A549 (cell line): ENCODE results near the gene SLBP. TPM values are rescaled to one million over a fixed set of nuclear protein-coding genes. Genes with fewer than 3 reads are reported as not detected.
"Not testable (repeated sequence)": the region's sequence is repeated elsewhere in the genome, so short reads cannot be mapped to it uniquely, and the experiment has no call there.

Experiments
- ATAC-seq, 2 experiments: fragments of 200-7000 bp in 1 of 2; fragments of >200 bp in 1 of 2; cut with Nextera tagmentation in 1 of 2; cut with Tn5 transposase in 1 of 2; 3 replicates each; pipeline versions ENCODE4 v1.8.0 to v1.9.1; 2018 to 2020; ENCODE audit warnings: mild to moderate bottlenecking in 1 of 2, moderate library complexity in 1 of 2
- CTCF ChIA-PET: fragments of 300-600 bp; sonication (Branson Sonifier 250); formaldehyde crosslinking; extraction: SDS; loops from one replicate; lab custom pipeline; 2021; ENCODE audit warnings: antibody characterized with exemption, inconsistent platforms; lab: Yijun Ruan, JAX
- POLR2A ChIA-PET: fragments of 350-600 bp; formaldehyde crosslinking; extraction: SDS; loops from one replicate; lab custom pipeline; 2021; ENCODE audit warnings: antibody characterized with exemption, inconsistent platforms; lab: Yijun Ruan, JAX
- DNase-seq, 2 experiments: peaks; one replicate each; pipeline versions ENCODE4 v3.0.0 to v3.0.0-alpha.2; 2011 to 2016; ENCODE audit warnings: low read depth in 1 of 2, low spot score in 1 of 2
- FAIRE-seq: peaks from 2 replicates; lab custom pipeline; 2011; peaks lifted over from hg19 to GRCh38; lab: Jason Lieb, UNC
- H3K27ac ChIP-seq, 2 experiments: fragments of >200 bp; sonication (Bioruptor Twin); formaldehyde crosslinking; 3 replicates each; pipeline ENCODE4 v1.5.1; 2016 to 2017
- H3K4me1 ChIP-seq: fragments of >200 bp; sonication (Bioruptor Twin); formaldehyde crosslinking; 3 replicates; pipeline ENCODE4 v1.6.1; 2016
- H3K4me2 ChIP-seq: fragments of >200 bp; sonication (Bioruptor Twin); formaldehyde crosslinking; 3 replicates; pipeline ENCODE4 v1.6.1; 2016
- H3K4me3 ChIP-seq: fragments of >200 bp; sonication (Bioruptor Twin); formaldehyde crosslinking; 3 replicates; pipeline ENCODE4 v1.5.1; 2016
- H3K9me3 ChIP-seq: fragments of >200 bp; sonication (Bioruptor Twin); formaldehyde crosslinking; 3 replicates; pipeline ENCODE4 v1.6.1; 2016
- ATOH8 ChIP-seq: fragments of 250-450 bp; sonication (Bioruptor Pico); IDR thresholded peaks from 2 replicates; pipeline ENCODE4 v1.5.0; 2020; ENCODE audit warnings: low read depth, mild to moderate bottlenecking, moderate library complexity
- CEBPB ChIP-seq, 2 experiments: fragments of >200 bp in 1 of 2; sonication (Bioruptor Twin) in 1 of 2; formaldehyde crosslinking in 1 of 2; IDR thresholded peaks; 2 replicates each; pipeline ENCODE4 v1.6.1; 2012 to 2016
- CTCF ChIP-seq: fragments of >200 bp; sonication (Bioruptor Twin); formaldehyde crosslinking; IDR thresholded peaks from 3 replicates; pipeline ENCODE4 v1.5.1; 2016
- ELK1 ChIP-seq: fragments of 150-350 bp; IDR thresholded peaks from 2 replicates; pipeline ENCODE4 v1.6.1; 2014; ENCODE audit warnings: low read depth, mild to moderate bottlenecking, low read length
- EP300 ChIP-seq, 2 experiments: fragments of >200 bp; sonication (Bioruptor Twin); formaldehyde crosslinking; IDR thresholded peaks; 2 replicates in 1 of 2; 3 replicates in 1 of 2; pipeline ENCODE4 v1.6.1; 2016 to 2017
- ESRRA ChIP-seq: fragments of 150-350 bp; IDR thresholded peaks from 2 replicates; pipeline ENCODE4 v1.6.1; 2014; ENCODE audit warnings: mild to moderate bottlenecking, low read length, borderline replicate concordance
- FOSB ChIP-seq: fragments of 250-450 bp; sonication (Bioruptor Pico); IDR thresholded peaks from 2 replicates; pipeline ENCODE4 v1.5.0; 2020; ENCODE audit warnings: mild to moderate bottlenecking, moderate library complexity
- FOSL2 ChIP-seq, 2 experiments: fragments of 450-650 bp in 1 of 2; fragments of >200 bp in 1 of 2; sonication (Bioruptor Twin) in 1 of 2; formaldehyde crosslinking; IDR thresholded peaks; 2 replicates each; pipeline versions ENCODE4 v1.5.0 to v1.6.1; 2016 to 2020; ENCODE audit warnings: mild to moderate bottlenecking in 1 of 2, moderate library complexity in 1 of 2
- HOXA7 ChIP-seq: fragments of 250-450 bp; sonication (Bioruptor Pico); IDR thresholded peaks from 2 replicates; pipeline ENCODE4 v1.5.0; 2020; ENCODE audit warnings: mild to moderate bottlenecking, moderate library complexity
- HOXB13 ChIP-seq: fragments of 250-450 bp; sonication (Bioruptor Pico); IDR thresholded peaks from 2 replicates; pipeline ENCODE4 v1.5.0; 2020; ENCODE audit warnings: low read depth, mild to moderate bottlenecking, moderate library complexity
- HOXB5 ChIP-seq: fragments of 250-450 bp; sonication (Bioruptor Pico); IDR thresholded peaks from 2 replicates; pipeline ENCODE4 v1.5.0; 2020; ENCODE audit warnings: mild to moderate bottlenecking, moderate library complexity
- MAZ ChIP-seq: fragments of 150-350 bp; IDR thresholded peaks from 2 replicates; pipeline ENCODE4 v1.6.1; 2014; ENCODE audit warnings: antibody characterized with exemption, low read depth, low read length, borderline replicate concordance
- MYC ChIP-seq: IDR thresholded peaks from 2 replicates; pipeline ENCODE4 v1.6.1; 2012; ENCODE audit warnings: mild to moderate bottlenecking, inconsistent platforms, low read length, improper control_type of control experiment, borderline replicate concordance
- NPAS2 ChIP-seq: fragments of 250-450 bp; sonication (Bioruptor Pico); IDR thresholded peaks from 2 replicates; pipeline ENCODE4 v1.8.0; 2022; ENCODE audit warnings: mild to moderate bottlenecking, moderate library complexity, borderline replicate concordance
- NR3C1 ChIP-seq: fragments of >200 bp; sonication (Bioruptor Twin); formaldehyde crosslinking; IDR thresholded peaks from 3 replicates; pipeline ENCODE4 v1.6.1; 2017
- PHF8 ChIP-seq: fragments of 200-600 bp; sonication (generic); IDR thresholded peaks from 2 replicates; pipeline ENCODE4 v1.6.1; 2016; ENCODE audit warnings: low read depth, mild to moderate bottlenecking, antibody characterized with exemption, moderate library complexity, borderline replicate concordance
- POLR2AphosphoS2 ChIP-seq: conservative IDR thresholded peaks from 2 replicates; pipeline ENCODE4 v1.6.1; 2012; ENCODE audit warnings: low read length, improper control_type of control experiment, inconsistent platforms
- REST ChIP-seq: fragments of 200-600 bp; sonication (generic); IDR thresholded peaks from 2 replicates; pipeline ENCODE4 v1.6.1; 2016; ENCODE audit warnings: antibody characterized with exemption, mild to moderate bottlenecking, moderate library complexity
- RFX5 ChIP-seq: fragments of 450-650 bp; IDR thresholded peaks from 2 replicates; pipeline ENCODE4 v1.7.1; 2014; ENCODE audit warnings: antibody characterized with exemption, mild to moderate bottlenecking, moderate library complexity
- RNF2 ChIP-seq: fragments of 200-600 bp; sonication (generic); IDR thresholded peaks from 2 replicates; pipeline ENCODE4 v1.6.1; 2016; ENCODE audit warnings: low read depth, mild to moderate bottlenecking, antibody characterized with exemption, moderate library complexity, borderline replicate concordance
- SREBF2 ChIP-seq: fragments of 450-650 bp; IDR thresholded peaks from 2 replicates; pipeline ENCODE4 v1.6.1; 2014; ENCODE audit warnings: mild to moderate bottlenecking, moderate library complexity
- TFCP2L1 ChIP-seq: fragments of 250-450 bp; sonication (Bioruptor Pico); IDR thresholded peaks from 2 replicates; pipeline ENCODE4 v1.5.0; 2021; ENCODE audit warnings: mild to moderate bottlenecking
- TP53 ChIP-seq: fragments of 250-450 bp; sonication (Bioruptor Pico); IDR thresholded peaks from 2 replicates; pipeline ENCODE4 v1.5.0; 2021; ENCODE audit warnings: mild to moderate bottlenecking, moderate library complexity
- ZC3H11A ChIP-seq: fragments of 450-650 bp; IDR thresholded peaks from 2 replicates; pipeline ENCODE4 v1.6.1; 2014; ENCODE audit warnings: antibody characterized with exemption, mild to moderate bottlenecking
- WGBS: methylation state at CpG from one replicate; pipeline ENCODE4 v1.1.6; 2017; ENCODE audit errors: missing lambda C conversion rate; 5-methylcytosine and 5-hydroxymethylcytosine counted together
- polyA plus RNA-seq, 4 experiments: library from polyadenylated mRNA; depleted of rRNA in 3 of 4; stranded (reverse); fragments of >200 nt; fragmentation: RNase III in 1 of 4; extraction: RNeasy Plus Mini Kit Qiagen cat#74134 plus additional on column Dnase treatment in 1 of 4; gene quantifications; 2 replicates in 3 of 4; 3 replicates in 1 of 4; pipeline ENCODE4 v1.2.3, GENCODE V29; 2011 to 2017

Gene SLBP
- polyA plus RNA-seq, 2 of the 4 experiments (the other 2 are of a cell fraction): 80.5 to 89.9 TPM

- TF ChIP-seq CTCF (no peak), HOXA7 (CRISPR knock-in tag) (no peak), FOSB (CRISPR knock-in tag) (no peak)
Measured at GRCh38 chr4:1674682-1675081, 37.4 kb downstream of the SLBP start (continued).

GRCh38 chr4:1673671-1674070 is 38.4 kb downstream of the SLBP start:
- TF ChIP-seq POLR2AphosphoS2: no peak
- no peak for TF ChIP-seq ESRRA
- no peak for TF ChIP-seq HOXB13 (CRISPR knock-in tag)
- no peak for TF ChIP-seq EP300 (IDR thresholded peaks at IDR 0.05)
- TF ChIP-seq ZC3H11A: no peak
- TF ChIP-seq HOXB5 (CRISPR knock-in tag): no peak
- TF ChIP-seq RFX5: no peak
- ATAC-seq: no peak
- CTCF ChIA-PET: interaction anchor here (0.8 to 1.8 kb wide), 2 partner anchors 20 to 48 kb away, joined by 3 to 7 read pairs; no protein-coding TSS in a partner anchor
- H3K9me3 ChIP-seq: no peaks in the 10 kb centered on the region
- no peak for FAIRE-seq
- no peaks in the 10 kb centered on the region for H3K4me1 ChIP-seq
- no peak overlapping the region for H3K27ac ChIP-seq
- DNase-seq: no peak
- POLR2A ChIA-PET: no interaction called here
- H3K4me3 ChIP-seq: no peak overlapping the region
- H3K4me2 ChIP-seq: no peak overlapping the region
- WGBS: 90% methylated on average over 20 of the region's 20 CpGs

GRCh38 chr4:1671011-1671410 is 41.1 kb downstream of the SLBP start:
- CTCF ChIA-PET, H3K9me3 ChIP-seq, H3K4me1 ChIP-seq, DNase-seq, H3K4me2 ChIP-seq, ATAC-seq, FAIRE-seq, POLR2A ChIA-PET, H3K4me3 ChIP-seq, H3K27ac ChIP-seq: not testable (repeated sequence)
- WGBS: 81% methylated on average over 5 of the region's 20 CpGs

GRCh38 chr4:1670279-1670678 is 41.8 kb downstream of the SLBP start:
- Histone ChIP-seq H3K9me3 (no peaks in the 10 kb centered on the region), H3K27ac (no peak overlapping the region), H3K4me1 (no peaks in the 10 kb centered on the region), H3K4me2 (no peak overlapping the region), H3K4me3 (no peak overlapping the region)
- TF ChIP-seq RNF2: no peak
- no peak for TF ChIP-seq CEBPB (IDR thresholded peaks at IDR 0.05)
- TF ChIP-seq RFX5: no peak
- no peak for TF ChIP-seq HOXA7 (CRISPR knock-in tag)
- TF ChIP-seq ATOH8 (CRISPR knock-in tag): no peak
- no peak for TF ChIP-seq PHF8
- TF ChIP-seq HOXB13 (CRISPR knock-in tag): no peak
- no peak for TF ChIP-seq TFCP2L1 (CRISPR knock-in tag)
- no peak for TF ChIP-seq NR3C1
- no peak for TF ChIP-seq FOSL2 (IDR thresholded peaks at IDR 0.05)
- TF ChIP-seq FOSL2 (CRISPR knock-in tag; IDR thresholded peaks at IDR 0.05): no peak
- TF ChIP-seq NPAS2 (CRISPR knock-in tag): no peak
- TF ChIP-seq ELK1: no peak
- TF ChIP-seq TP53: no peak
- TF ChIP-seq MYC: no peak
- no peak for TF ChIP-seq REST
- no peak for TF ChIP-seq MAZ
- no peak for TF ChIP-seq POLR2AphosphoS2
- no peak for TF ChIP-seq SREBF2
- ChIA-PET CTCF (no interaction called here), POLR2A (no interaction called here)
- ATAC-seq (no peak), DNase-seq (no peak), FAIRE-seq (no peak)
- 67% methylated on average over 2 of the region's 11 CpGs for WGBS
